OCI-LY3 (cell line): ENCODE data around the gene ZNF747.

Experiments
- EZH2phosphoT487 ChIP-seq: fragments of 200-600 bp; shearing (Covaris generic); IDR thresholded peaks from 2 replicates; pipeline ENCODE4 v1.6.1; 2018; ENCODE audit warnings: antibody characterized with exemption, mixed run types, low read depth
- TF ChIP-seq, protein P1 (sequence below): fragments of 200-600, 300-600 bp; sonication (generic); IDR thresholded peaks from 2 replicates; pipeline ENCODE4 v1.5.1; 2014; ENCODE audit warnings: antibody characterized with exemption, low read length, low read depth

DNA sequence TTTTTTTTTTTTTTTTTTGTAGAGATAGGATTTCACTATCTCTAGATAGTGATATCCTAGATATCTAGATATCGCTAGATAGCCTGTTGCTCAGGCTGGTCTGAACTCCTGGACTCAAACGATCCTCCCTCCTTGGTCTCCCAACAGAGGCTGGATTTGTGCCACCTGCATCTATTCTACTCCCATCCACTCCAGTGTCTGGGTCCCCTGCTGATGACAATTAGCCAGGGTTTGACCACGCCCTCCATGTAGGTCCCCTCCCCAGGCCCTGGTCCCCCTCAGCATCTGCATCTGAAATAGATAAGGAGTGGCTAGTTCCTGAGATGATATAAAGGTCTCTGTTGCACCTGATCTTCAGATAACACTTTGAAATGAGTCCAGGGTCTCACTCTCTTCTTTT lies 34.6 kb upstream of the ZNF747 start:
- TF ChIP-seq, protein P1, sequence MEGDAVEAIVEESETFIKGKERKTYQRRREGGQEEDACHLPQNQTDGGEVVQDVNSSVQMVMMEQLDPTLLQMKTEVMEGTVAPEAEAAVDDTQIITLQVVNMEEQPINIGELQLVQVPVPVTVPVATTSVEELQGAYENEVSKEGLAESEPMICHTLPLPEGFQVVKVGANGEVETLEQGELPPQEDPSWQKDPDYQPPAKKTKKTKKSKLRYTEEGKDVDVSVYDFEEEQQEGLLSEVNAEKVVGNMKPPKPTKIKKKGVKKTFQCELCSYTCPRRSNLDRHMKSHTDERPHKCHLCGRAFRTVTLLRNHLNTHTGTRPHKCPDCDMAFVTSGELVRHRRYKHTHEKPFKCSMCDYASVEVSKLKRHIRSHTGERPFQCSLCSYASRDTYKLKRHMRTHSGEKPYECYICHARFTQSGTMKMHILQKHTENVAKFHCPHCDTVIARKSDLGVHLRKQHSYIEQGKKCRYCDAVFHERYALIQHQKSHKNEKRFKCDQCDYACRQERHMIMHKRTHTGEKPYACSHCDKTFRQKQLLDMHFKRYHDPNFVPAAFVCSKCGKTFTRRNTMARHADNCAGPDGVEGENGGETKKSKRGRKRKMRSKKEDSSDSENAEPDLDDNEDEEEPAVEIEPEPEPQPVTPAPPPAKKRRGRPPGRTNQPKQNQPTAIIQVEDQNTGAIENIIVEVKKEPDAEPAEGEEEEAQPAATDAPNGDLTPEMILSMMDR, result no peak
- no peak for TF ChIP-seq EZH2phosphoT487
